ENCODE data around the gene PCNX2. TPM values are rescaled to one million over a fixed set of nuclear protein-coding genes. Genes with fewer than 3 reads are reported as not detected.
A peak's percentile ranks its signal among the peaks of the same experiment; 100 is the strongest.

PCNX2 gene
- polyA plus RNA-seq, 3 donors: 0.29 to 7.9 (median 0.62) TPM

GRCh38 chr1:233157245-233157644, 138.3 kb downstream of the PCNX2 start:
- no peaks in the 10 kb centered on the region for H3K27me3 ChIP-seq (ENCODE audit: control insufficient read depth in 2 of 2, insufficient read depth in 2 of 2, low read length in 2 of 2)
- H3K4me3 Mint-ChIP-seq: no peak overlapping the region
- H3K4me1 Mint-ChIP-seq: no peaks in the 10 kb centered on the region
- no peak overlapping the region for H3K9ac ChIP-seq (ENCODE audit: insufficient read depth, low read length, poor library complexity, severe bottlenecking)
- no peak overlapping the region for H3K27ac ChIP-seq (ENCODE audit: low read depth in 1 of 2, low read length in 2 of 2)
- DNase-seq: no peak
- no peak overlapping the region for H3K4me2 ChIP-seq (replicated peaks; ENCODE audit: extremely low read depth, low read length, poor library complexity, severe bottlenecking)
- no peaks in the 10 kb centered on the region for H3K79me2 ChIP-seq (ENCODE audit: insufficient read depth, low read length)
- intact Hi-C loops (cut with micrococcal nuclease): no loop called here
- H3K27ac Mint-ChIP-seq: peak overlapping the region in 2 of 7 donors; percentile 22 to 30
- H3K9me3 ChIP-seq (replicated peaks in 1 of 2; ENCODE audit: control insufficient read depth in 1 of 2, insufficient read depth in 1 of 2, low read length in 2 of 2): no peaks in the 10 kb centered on the region
- peaks cover 0 to 11% of the 10 kb centered on the region in 2 donors for H3K36me3 ChIP-seq (replicated peaks in 1 of 2; ENCODE audit: control insufficient read depth in 1 of 2, insufficient read depth in 2 of 2, low read length in 2 of 2)
- H3K4me3 ChIP-seq (replicated peaks in 1 of 3; ENCODE audit: low read depth in 2 of 3, low read length in 3 of 3): no peak overlapping the region
- no peak for TF ChIP-seq CTCF (IDR thresholded peaks at IDR 0.05)
- H3K9me3 Mint-ChIP-seq: no peaks in the 10 kb centered on the region
- H2AFZ ChIP-seq (ENCODE audit: insufficient read depth, low read depth, low read length, poor library complexity, severe bottlenecking): no peak overlapping the region
- no peaks in the 10 kb centered on the region for H3K27me3 Mint-ChIP-seq (ENCODE audit: low read depth in 3 of 3)
- no peaks in the 10 kb centered on the region for H4K20me1 ChIP-seq (ENCODE audit: insufficient read depth, low read length)
- H3K36me3 Mint-ChIP-seq: peaks cover 8 to 30% of the 10 kb centered on the region in 2 donors
- H3K4me1 ChIP-seq (ENCODE audit: control insufficient read depth in 1 of 2, insufficient read depth in 2 of 2, low read length in 2 of 2): no peaks in the 10 kb centered on the region

GRCh38 chr1:233151861-233152260, 143.7 kb downstream of the PCNX2 start:
- H3K4me2 ChIP-seq (replicated peaks; ENCODE audit: extremely low read depth, low read length, poor library complexity, severe bottlenecking): no peak overlapping the region
- peaks cover 0 to 2% (median 0%) of the 10 kb centered on the region in 7 donors for H3K9me3 Mint-ChIP-seq
- H3K27ac Mint-ChIP-seq: no peak overlapping the region
- TF ChIP-seq CTCF (IDR thresholded peaks at IDR 0.05): no peak
- WGBS (ENCODE audit: insufficient coverage): 100% methylated on average over 4 of the region's 6 CpGs
- H3K36me3 ChIP-seq (replicated peaks in 1 of 2; ENCODE audit: control insufficient read depth in 1 of 2, insufficient read depth in 2 of 2, low read length in 2 of 2): peaks cover 2 to 8% of the 10 kb centered on the region in 2 donors
- H3K27ac ChIP-seq (ENCODE audit: low read depth in 1 of 2, low read length in 2 of 2): no peak overlapping the region
- H3K9ac ChIP-seq (ENCODE audit: insufficient read depth, low read length, poor library complexity, severe bottlenecking): no peak overlapping the region
- no peak overlapping the region for H2AFZ ChIP-seq (ENCODE audit: insufficient read depth, low read depth, low read length, poor library complexity, severe bottlenecking)
- no peaks in the 10 kb centered on the region for H3K4me1 ChIP-seq (ENCODE audit: control insufficient read depth in 1 of 2, insufficient read depth in 2 of 2, low read length in 2 of 2)
- intact Hi-C loops (cut with micrococcal nuclease): no loop called here
- no peak for DNase-seq
- H3K4me1 Mint-ChIP-seq: no peaks in the 10 kb centered on the region
- no peak overlapping the region for H3K4me3 Mint-ChIP-seq
- H3K27me3 Mint-ChIP-seq (ENCODE audit: low read depth in 3 of 3): peaks cover 0 to 2% (median 0%) of the 10 kb centered on the region in 3 donors
- H3K9me3 ChIP-seq (replicated peaks in 1 of 2; ENCODE audit: control insufficient read depth in 1 of 2, insufficient read depth in 1 of 2, low read length in 2 of 2): no peaks in the 10 kb centered on the region
- peaks cover 6 to 17% of the 10 kb centered on the region in 2 donors for H3K36me3 Mint-ChIP-seq
- no peaks in the 10 kb centered on the region for H3K79me2 ChIP-seq (ENCODE audit: insufficient read depth, low read length)
- no peaks in the 10 kb centered on the region for H3K27me3 ChIP-seq (ENCODE audit: control insufficient read depth in 2 of 2, insufficient read depth in 2 of 2, low read length in 2 of 2)
- H3K4me3 ChIP-seq (replicated peaks in 1 of 3; ENCODE audit: low read depth in 2 of 3, low read length in 3 of 3): no peak overlapping the region
- H4K20me1 ChIP-seq (ENCODE audit: insufficient read depth, low read length): no peaks in the 10 kb centered on the region

All from CD14-positive monocyte (primary cell).